GM18502 (cell line): Measurements from ENCODE around the gene USP38.
"Not testable (repeated sequence)": the region's sequence is repeated elsewhere in the genome, so short reads cannot be mapped to it uniquely, and the experiment has no call there.

Experiments
- ATAC-seq: cut with Tn5 transposase; IDR thresholded peaks from one replicate; pipeline ENCODE4 v1.9.1; 2021; ENCODE audit warnings: mild to moderate bottlenecking; ENCODE audit not compliant: unreplicated experiment, poor library complexity

USP38 gene

DNA sequence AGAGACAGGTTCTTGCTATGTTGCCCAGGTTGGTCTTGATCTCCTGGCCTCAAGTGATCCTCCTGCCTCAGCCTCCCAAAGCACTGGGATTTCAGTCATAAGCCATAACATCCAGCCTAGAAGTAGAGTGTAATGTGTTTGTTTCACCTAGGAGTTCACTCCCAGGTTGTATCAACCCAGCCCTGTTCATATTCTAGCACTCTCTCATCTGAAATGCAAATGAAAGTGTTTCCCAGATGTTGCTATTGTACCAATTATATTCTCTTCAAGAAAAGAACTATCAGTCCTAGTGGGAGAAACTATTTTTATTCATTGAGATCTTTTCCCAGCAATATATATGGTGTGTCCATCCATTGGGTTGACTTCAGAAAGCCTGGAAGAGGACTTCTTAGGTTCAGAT, 72.6 kb downstream of the USP38 start:
- ATAC-seq, result no peak

DNA sequence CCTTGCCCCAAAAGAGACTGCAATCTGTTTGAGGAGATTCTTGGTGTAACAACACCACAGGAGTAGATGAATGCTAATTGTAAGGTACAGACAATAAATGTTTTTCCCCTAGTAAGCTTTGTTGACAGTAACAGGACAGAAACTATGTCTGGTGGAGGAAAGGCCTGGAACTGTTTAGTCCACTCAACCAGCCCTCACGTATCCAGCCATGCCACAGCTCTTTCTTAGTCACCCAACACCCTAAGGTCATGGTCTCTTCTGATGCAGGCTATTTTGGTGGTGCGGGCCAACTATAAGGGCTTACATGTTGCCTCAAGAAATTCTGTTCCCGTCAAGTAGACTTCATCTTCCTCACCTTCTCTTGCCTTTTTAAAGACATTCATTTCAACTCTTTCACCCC, 76.0 kb downstream of the USP38 start:
- no peak for ATAC-seq

DNA sequence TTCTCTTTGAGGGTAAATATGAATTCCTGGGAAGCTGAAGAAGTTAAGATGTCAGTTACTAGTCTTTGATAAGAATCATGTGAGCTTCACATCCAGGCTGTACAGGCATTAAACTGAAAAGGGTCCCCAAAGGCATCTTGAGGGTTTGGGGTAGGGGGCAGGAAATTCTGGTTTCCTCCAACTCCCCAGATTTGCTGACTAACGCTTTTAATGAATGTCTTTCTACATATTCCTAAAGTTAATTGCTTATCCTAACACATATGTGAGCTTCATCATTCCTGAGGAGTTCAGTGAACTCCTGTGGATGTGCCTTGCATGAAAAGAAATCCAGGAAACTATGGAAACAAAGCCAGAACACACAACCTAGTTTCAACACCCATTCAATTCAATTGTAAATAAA, 78.1 kb downstream of the USP38 start:
- no peak for ATAC-seq

DNA sequence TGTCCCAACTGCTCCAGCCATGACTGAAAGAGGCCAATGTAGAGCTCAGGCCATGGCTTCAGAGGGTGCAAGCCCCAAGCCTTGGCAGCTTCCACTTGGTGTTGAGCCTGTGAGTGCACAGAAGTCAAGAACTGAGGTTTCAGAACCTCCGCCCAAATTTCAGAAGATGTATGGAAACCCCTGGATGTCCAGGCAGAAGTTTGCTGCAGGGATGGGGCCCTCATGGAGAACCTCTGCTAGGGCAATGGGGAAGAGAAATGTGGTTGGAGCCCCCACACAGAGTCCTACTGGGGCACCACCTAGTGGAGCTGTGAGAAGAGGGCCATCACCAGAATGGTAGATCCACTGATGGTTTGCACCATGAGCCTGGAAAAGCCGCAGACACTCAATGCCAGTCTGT, 83.0 kb downstream of the USP38 start:
- ATAC-seq, result not testable (repeated sequence)

DNA sequence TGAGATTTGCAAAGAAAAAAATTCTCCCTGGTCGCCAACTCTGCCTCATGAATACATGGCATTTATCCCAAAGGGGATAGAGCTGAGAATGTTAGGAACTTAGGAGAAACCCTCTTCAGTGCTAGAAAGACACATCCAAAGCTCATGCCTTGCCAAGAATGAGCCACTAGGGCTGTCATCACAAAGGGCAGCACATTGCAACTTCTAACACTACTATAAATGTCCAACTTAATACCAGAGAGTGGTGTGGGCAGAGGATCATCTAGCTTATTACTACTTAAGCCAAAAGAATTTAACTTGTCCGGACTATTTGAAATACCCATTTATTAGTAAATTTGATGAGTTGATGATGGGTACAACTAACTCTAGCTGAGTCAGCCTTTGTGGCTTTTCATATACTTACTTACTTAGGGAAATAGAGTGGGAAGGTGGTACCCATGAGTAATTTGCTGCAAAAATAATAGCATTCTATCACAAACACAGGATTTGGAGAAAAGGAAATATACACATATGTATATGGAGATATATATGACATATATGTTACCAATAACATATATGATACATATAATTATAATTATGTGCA, 85.6 kb downstream of the USP38 start:
- no peak for ATAC-seq
